Endothelial cell of umbilical vein (primary cell): ENCODE data around the gene DGKD.

Experiments used
- CTCF ChIP-seq, 2 donors: IDR thresholded peaks; 1 replicate in 1 of 2; 2 replicates in 1 of 2; pipeline ENCODE4 v1.5.1; 2011; ENCODE audit warnings: low read length in 2 of 2, mild to moderate bottlenecking in 2 of 2, moderate library complexity in 2 of 2, control low read depth in 1 of 2, inconsistent platforms in 1 of 2, low read depth in 1 of 2; ENCODE audit not compliant: insufficient read depth in 1 of 2; ENCODE audit errors: extremely low read depth in 1 of 2
- EZH2 ChIP-seq: IDR thresholded peaks from 2 replicates; pipeline ENCODE4 v1.6.1; 2012; ENCODE audit warnings: borderline replicate concordance, low read depth, mild to moderate bottlenecking, moderate library complexity, low read length, inconsistent platforms; ENCODE audit not compliant: severe bottlenecking
- JUN ChIP-seq: IDR thresholded peaks from 2 replicates; pipeline ENCODE4 v1.6.1; 2011; ENCODE audit warnings: borderline replicate concordance, low read depth; ENCODE audit not compliant: insufficient read length, insufficient read depth
- POLR2A ChIP-seq: IDR thresholded peaks from 2 replicates; pipeline ENCODE4 v1.6.1; 2012; ENCODE audit warnings: low read depth, mild to moderate bottlenecking, control low read depth, low read length
- POLR2AphosphoS5 ChIP-seq: IDR thresholded peaks from 2 replicates; pipeline ENCODE4 v1.6.1; 2012; ENCODE audit warnings: low read depth, mild to moderate bottlenecking, control low read depth, low read length, moderate library complexity; ENCODE audit not compliant: insufficient read depth

GRCh38 chr2:233481368-233482142, 127.3 kb downstream of the DGKD start:
- TF ChIP-seq EZH2 (no peak), JUN (no peak), CTCF (IDR thresholded peaks at IDR 0.05; ENCODE audit: extremely low read depth in 1 of 2, insufficient read depth in 1 of 2, low read depth in 1 of 2, low read length in 2 of 2) (no peak), POLR2AphosphoS5 (no peak), POLR2A (no peak)
